ENCODE data around the gene ALG12.

Gene ALG12

DNA sequence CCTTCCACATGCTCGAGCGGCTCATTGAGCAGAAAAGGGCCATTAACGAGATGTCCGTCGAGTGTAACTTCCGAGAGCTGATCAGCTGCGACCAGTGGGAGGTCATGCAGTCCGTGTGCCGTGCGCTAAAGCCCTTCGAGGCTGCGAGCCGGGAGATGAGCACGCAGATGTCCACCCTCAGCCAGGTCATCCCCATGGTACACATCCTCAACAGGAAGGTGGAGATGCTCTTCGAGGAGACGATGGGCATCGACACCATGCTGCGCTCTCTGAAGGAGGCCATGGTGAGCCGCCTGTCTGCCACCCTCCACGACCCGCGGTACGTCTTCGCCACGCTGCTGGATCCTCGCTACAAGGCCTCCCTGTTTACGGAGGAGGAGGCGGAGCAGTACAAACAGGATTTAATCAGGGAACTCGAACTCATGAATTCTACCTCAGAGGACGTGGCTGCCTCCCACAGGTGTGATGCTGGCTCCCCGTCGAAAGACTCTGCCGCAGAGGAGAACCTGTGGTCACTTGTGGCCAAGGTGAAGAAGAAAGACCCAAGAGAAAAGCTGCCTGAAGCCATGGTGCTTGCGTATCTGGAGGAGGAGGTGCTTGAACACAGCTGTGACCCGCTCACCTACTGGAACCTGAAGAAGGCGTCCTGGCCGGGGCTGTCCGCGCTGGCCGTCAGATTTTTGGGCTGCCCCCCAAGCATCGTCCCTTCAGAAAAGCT, 31.7 kb downstream of the ALG12 start:
- DNase-seq, result no peak

DNA sequence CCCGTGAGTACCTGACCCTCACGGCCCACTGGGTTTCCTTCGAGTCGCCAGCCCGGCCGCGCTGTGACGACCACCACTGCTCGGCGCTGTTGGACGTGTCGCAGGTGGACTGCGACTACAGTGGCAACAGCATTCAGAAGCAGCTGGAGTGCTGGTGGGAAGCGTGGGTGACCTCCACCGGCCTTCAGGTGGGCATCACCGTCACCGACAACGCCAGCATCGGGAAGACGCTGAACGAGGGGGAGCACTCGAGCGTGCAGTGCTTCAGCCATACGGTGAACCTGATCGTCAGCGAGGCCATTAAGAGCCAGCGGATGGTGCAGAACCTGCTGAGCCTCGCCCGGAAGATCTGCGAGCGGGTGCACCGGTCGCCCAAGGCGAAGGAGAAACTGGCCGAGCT, 32.4 kb downstream of the ALG12 start:
- DNase-seq, result no peak

- no peak for DNase-seq
These were observed 33.0 kb downstream of the ALG12 start for GRCh38 chr22:49885281-49885680.

DNA sequence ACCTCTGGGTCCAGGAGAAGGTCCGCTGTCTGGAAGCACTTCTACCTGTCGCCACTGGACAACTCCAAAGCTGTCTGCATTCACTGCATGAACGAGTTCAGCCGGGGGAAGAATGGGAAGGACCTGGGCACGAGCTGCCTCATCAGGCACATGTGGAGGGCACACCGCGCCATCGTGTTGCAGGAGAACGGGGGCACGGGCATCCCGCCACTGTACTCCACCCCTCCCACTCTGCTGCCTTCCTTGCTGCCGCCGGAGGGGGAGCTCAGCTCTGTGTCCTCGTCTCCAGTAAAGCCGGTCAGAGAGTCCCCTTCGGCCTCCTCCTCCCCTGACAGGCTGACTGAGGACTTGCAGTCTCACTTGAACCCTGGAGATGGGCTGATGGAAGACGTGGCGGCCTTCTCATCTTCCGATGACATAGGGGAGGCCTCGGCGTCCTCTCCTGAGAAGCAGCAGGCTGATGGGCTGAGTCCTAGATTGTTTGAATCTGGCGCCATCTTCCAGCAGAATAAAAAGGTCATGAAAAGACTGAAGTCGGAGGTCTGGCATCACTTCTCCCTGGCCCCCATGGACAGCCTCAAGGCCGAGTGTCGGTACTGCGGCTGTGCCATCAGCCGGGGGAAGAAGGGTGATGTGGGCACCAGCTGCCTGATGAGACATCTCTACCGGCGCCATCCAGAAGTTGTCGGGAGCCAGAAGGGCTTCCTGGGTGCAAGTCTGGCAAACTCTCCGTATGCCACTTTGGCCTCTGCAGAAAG, 33.6 kb downstream of the ALG12 start:
- no peak for DNase-seq

DNA sequence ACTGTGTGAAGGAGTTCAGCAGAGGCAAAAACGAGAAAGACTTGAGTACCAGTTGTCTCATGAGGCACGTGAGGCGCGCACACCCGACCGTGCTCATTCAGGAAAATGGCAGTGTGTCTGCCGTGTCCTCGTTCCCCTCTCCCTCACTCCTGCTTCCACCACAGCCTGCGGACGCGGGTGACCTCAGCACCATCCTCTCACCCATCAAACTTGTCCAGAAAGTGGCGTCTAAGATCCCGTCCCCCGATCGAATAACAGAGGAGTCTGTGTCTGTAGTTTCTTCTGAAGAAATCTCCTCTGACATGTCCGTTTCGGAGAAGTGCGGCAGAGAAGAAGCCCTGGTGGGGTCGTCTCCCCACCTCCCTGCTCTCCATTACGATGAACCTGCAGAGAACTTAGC, 34.2 kb downstream of the ALG12 start:
- DNase-seq, result no peak

- no peak for DNase-seq
These were observed 35.0 kb downstream of the ALG12 start for GRCh38 chr22:49883294-49883640.

- DNase-seq, result no peak
These were observed 35.5 kb downstream of the ALG12 start for GRCh38 chr22:49882519-49883293.

DNA sequence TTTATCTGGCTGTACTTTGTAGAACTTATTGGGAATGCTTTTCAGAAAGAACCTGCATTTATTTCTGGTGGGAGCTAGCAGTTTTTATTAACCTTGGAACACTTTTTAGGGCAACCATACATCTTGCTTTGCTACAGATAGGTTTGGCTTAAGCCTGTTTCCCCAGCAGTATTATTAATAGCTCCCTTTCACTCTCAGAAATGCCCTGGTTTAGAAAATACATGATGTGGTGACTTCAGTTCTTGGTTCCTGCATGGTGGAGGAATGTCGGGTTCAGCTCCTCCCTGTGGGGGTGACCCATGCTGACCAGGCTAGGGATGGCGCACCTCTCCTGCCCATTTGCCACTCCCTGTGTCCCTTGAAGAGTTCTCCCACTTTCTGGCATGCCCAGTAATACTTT, 36.4 kb downstream of the ALG12 start:
- no peak for DNase-seq

DNA sequence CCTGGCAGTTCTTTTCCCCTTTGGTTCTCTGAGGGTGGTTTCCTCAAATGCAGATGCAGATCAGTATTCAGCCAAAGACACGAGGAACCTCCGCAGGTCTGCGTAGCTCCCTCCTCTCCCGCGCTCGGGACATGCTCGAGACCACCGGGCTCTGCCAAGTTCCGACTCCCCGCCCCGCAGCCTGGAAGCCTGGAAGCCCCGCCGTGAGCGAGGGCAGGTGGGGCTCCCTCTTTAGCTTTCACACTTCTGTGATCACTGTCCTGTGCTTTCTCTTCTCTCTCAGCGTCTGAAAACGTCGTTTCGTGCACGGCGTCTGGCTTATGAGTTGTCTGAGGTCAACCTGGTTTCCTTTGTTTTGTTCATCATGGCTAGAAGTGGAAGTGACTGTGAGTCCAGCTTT, 38.0 kb downstream of the ALG12 start:
- no peak for DNase-seq

- no peak for DNase-seq
These were observed 38.4 kb downstream of the ALG12 start for GRCh38 chr22:49879871-49880270.

DNA sequence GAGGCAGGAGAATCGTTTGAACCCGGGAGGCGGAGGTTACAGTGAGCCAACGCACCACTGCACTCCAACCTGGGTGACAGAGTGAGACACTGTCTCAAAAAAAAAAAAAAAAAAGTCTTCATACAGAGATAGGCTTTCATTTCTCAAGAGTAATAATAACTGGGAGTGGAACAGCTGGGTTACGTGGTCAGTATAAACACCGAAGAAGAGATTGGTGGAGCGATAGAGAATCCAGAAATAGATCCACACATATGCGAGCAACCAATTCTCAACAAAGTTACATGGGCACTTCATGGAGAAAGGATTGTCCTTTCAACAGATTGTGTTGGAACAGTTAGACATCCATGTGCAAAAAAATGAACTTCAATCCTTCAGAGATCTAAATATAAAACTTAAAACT, 40.0 kb downstream of the ALG12 start:
- DNase-seq, result no peak

- DNase-seq, result no peak
These were observed 40.6 kb downstream of the ALG12 start for GRCh38 chr22:49877642-49878041.

GRCh38 chr22:49873228-49873940, 44.9 kb downstream of the ALG12 start:
- DNase-seq, result no peak

- DNase-seq, result no peak
These were observed 45.9 kb downstream of the ALG12 start for GRCh38 chr22:49872347-49872746.

DNA sequence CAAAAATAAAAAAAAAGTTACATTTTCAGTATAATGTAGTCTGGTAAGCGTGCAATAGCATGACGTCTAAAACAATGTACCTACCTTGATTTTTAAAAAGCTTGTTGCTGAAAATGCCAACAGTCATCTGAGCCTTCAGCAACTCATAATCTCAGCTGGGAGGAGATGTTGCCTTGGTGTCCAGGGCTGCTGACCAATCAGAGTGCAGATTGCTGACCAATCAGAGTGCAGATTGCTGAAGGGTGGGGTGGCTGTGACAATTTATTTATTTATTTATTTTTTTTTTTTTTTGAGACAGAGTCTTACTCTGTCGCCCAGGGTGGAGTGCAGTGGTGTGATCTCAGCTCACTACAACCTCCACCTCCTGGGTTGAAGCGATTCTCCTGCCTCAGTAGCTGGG, 46.8 kb downstream of the ALG12 start:
- no peak for DNase-seq

DNA sequence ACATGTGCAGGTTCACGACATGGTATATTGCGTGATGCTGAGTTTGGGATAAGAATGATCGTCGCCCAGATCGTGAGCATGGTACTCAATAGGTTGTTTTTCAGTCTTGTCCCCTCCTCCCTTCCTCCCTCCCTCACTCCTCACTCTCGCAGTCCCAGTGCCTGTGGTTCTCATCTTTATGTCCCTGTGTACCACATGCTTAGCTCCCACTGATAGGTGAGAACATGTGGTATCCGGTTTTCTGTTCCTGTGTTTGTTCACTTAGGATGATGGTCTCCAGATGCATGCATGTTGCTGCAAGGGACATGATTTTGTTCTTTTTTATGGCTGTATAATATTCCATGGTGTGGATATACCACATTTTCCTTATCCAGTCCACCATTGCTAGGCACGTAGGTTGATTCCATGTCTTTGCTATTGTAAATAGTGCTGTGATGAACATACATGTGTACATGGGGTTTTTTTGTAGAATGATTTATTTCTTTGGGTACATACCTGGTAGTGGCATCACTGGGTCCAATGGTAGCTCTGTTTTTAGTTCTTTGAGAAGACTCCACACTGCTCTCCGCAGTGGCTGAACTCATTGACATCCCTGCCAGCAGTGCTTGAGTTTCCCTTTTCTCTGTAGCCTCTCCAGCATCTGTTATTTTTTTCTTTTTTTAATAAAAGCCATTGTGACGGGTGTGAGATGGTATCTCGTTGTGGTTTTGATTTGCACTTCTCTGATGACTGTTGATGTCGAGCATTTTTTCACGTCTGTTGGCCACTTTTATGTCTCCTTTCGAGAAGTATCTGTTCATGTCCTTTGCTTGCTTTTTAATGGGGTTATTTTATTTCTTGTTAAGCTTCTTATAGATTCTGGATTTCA, 48.2 kb downstream of the ALG12 start:
- DNase-seq, result no peak

DNA sequence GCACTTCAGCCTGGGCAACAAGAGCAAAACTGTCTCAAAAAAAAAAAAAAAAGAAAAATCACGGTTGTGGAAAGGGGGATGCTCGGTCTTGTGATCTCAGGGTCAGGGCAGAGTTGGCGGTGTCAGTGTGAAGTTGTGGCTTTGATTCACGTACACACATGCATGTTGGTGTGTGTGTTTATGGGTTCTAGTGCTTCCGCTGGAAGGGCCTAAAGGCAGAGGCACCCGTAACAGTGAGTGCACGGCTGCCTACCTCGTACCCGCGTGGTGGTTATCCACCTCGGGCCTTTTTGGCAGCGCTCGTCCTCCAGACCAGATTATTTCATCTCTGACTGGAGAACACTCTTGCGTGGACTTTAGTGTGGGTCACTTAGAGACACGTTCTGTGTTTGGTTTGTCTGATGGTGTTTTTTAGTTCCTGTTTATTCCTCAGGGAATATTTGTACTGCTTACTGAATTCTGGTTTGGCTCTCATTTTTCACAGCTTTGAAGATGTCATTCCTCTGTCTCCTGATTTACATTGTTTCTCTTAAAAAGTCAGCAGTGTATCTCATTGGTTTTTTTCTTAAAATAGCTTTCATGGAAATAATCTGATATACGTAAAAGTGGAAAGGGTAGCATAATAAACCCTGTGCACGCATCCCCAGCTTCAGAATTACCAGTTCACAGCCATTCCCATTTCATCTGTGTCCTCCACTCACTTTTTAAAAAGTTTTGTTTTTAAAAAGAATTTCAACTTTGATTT, 49.0 kb downstream of the ALG12 start:
- no peak for DNase-seq

DNA sequence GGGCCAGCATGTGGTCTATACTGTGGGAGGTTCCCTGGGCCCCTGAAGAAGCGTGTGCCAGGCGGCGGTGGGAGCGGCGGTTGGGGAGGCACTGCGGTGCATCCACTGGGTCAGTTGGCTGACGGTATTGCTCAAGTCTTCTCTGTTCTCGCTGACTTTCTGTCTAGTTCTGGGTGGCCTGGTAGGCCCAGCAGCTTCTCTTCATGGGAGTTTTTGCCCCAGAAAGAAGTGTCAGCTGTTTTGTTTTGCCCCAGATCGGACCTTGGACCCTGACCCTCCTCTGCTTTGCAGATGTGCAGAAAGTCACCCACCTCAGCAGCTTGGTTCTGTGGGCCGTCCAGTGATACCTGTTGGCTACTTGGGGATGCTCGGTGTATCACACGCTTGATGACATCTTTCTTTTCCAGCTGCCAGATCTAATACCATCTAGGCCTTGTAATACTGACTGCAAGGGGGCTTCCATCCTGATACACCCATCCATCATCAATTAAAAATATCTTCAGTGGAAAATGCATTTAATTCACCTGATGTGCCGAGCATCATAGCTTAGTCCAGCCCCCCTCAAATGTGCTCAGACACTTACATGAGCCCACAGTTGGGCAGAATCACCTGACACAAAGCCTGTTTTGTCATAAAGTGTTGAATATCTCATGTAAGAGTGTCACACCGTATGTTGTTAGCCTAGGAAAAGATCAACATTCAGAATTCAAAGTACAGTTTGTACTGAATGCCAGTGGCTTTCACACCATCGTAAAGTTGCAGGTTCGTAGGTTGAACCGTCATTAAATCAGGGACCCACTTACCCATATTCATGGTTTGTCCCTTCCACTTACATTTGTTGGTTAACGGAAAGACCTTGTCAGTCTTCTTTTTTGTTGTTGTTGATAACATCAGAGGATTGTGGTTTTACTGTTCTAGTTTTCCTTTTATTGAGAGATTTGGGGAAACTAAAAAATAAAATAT, 50.7 kb downstream of the ALG12 start:
- DNase-seq, result no peak

- DNase-seq, result no peak
These were observed 51.6 kb downstream of the ALG12 start for GRCh38 chr22:49866646-49867045.

- no peak for DNase-seq
These were observed 52.1 kb downstream of the ALG12 start for GRCh38 chr22:49866134-49866533.

Measured in NCI-H187 (cell line).